Mesendoderm (in vitro differentiated cells): Measurements from ENCODE around the gene STRAP.
"Not testable (repeated sequence)": the region's sequence is repeated elsewhere in the genome, so short reads cannot be mapped to it uniquely, and the experiment has no call there.

Source experiments
- DNase-seq: peaks from one replicate; pipeline ENCODE4 v3.0.0; 2013
- H2AK5ac ChIP-seq: 2 replicates; pipeline ENCODE4 v1.6.1; 2013; ENCODE audit warnings: low read length, inconsistent platforms
- H2BK120ac ChIP-seq: 2 replicates; pipeline ENCODE4 v1.6.1; 2013; ENCODE audit warnings: low read depth, mild to moderate bottlenecking, low read length, moderate library complexity, mixed read lengths
- H2BK15ac ChIP-seq: replicated peaks from 2 replicates; pipeline ENCODE4 v1.6.1; 2013; ENCODE audit warnings: low read depth, mild to moderate bottlenecking, moderate library complexity
- H2BK5ac ChIP-seq: 2 replicates; pipeline ENCODE4 v1.6.1; 2013; ENCODE audit warnings: low read length, inconsistent platforms
- H3K18ac ChIP-seq: 2 replicates; pipeline ENCODE4 v1.6.1; 2013; ENCODE audit warnings: mild to moderate bottlenecking, low read length, mixed read lengths
- H3K23ac ChIP-seq: one replicate; pipeline ENCODE4 v1.6.1; 2013; ENCODE audit warnings: low read length
- H3K27ac ChIP-seq: 2 replicates; pipeline ENCODE4 v1.5.1; 2013; ENCODE audit warnings: low read depth, mild to moderate bottlenecking, inconsistent platforms, low read length, moderate library complexity
- H3K27me3 ChIP-seq: 2 replicates; pipeline ENCODE4 v1.6.1; 2013; ENCODE audit warnings: low read length, control low read depth, mild to moderate bottlenecking, inconsistent platforms; ENCODE audit not compliant: insufficient read depth, poor library complexity
- H3K36me3 ChIP-seq: 2 replicates; pipeline ENCODE4 v1.6.1; 2013; ENCODE audit warnings: low read length, inconsistent platforms; ENCODE audit not compliant: control insufficient read depth, insufficient read depth
- H3K4ac ChIP-seq: one replicate; pipeline ENCODE4 v1.6.1; 2013; ENCODE audit warnings: low read depth, mild to moderate bottlenecking, low read length, moderate library complexity
- H3K4me1 ChIP-seq: 2 replicates; pipeline ENCODE4 v1.6.1; 2013; ENCODE audit warnings: low read depth, low read length, inconsistent platforms; ENCODE audit not compliant: control insufficient read depth
- H3K4me2 ChIP-seq: 2 replicates; pipeline ENCODE4 v1.6.1; 2013; ENCODE audit warnings: low read length
- H3K4me3 ChIP-seq: 2 replicates; pipeline ENCODE4 v1.5.1; 2013; ENCODE audit warnings: mild to moderate bottlenecking, low read length
- H3K56ac ChIP-seq: one replicate; pipeline ENCODE4 v1.6.1; 2013; ENCODE audit warnings: low read length
- H3K79me1 ChIP-seq: 2 replicates; pipeline ENCODE4 v1.6.1; 2013; ENCODE audit warnings: low read length, inconsistent platforms
- H3K79me2 ChIP-seq: 2 replicates; pipeline ENCODE4 v1.6.1; 2013; ENCODE audit warnings: mild to moderate bottlenecking, low read length; ENCODE audit not compliant: control insufficient read depth, insufficient read depth
- H3K9ac ChIP-seq: 2 replicates; pipeline ENCODE4 v1.6.1; 2013; ENCODE audit warnings: low read length, inconsistent platforms
- H4K5ac ChIP-seq: one replicate; pipeline ENCODE4 v1.6.1; 2013; ENCODE audit warnings: low read length
- H4K8ac ChIP-seq: one replicate; pipeline ENCODE4 v1.6.1; 2013; ENCODE audit warnings: low read depth, mild to moderate bottlenecking, control low read depth, low read length, moderate library complexity
- WGBS: extraction: QIAGEN DNeasy Blood & Tissue Kit; methylation state at CpG from one replicate; pipeline ENCODE4 v1.1.7; 2013; ENCODE audit warnings: low lambda C conversion rate, missing lambda C conversion rate; ENCODE audit not compliant: insufficient coverage; ENCODE audit errors: extremely low coverage; 5-methylcytosine and 5-hydroxymethylcytosine counted together

STRAP gene

DNA sequence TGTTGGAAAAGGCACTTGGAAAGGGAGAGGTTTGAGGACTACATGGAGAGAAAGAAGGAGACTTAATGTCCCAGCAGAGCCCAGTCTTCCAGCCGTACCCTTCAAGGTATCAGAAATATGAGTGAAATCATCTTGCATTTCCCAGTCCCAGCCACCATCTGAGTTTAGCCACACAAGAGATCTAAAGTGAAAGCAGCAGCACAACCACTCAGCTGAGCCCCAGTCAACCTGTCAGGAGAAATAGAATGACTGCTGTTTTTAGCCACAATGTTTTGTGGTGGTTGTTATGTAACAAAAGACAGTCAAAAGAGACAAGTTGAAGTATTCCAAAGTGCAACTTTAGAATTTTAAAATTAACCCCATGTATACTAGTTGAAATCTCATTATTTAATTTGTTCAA lies 56.9 kb downstream of the STRAP start:
- Histone ChIP-seq H3K18ac (no peak overlapping the region), H4K5ac (no peak overlapping the region), H3K4me3 (no peak overlapping the region), H3K79me1 (no peaks in the 10 kb centered on the region), H3K27me3 (no peaks in the 10 kb centered on the region), H3K27ac (no peak overlapping the region), H2AK5ac (no peak overlapping the region), H3K23ac (no peak overlapping the region), H3K4ac (no peak overlapping the region), H3K56ac (no peak overlapping the region), H3K4me2 (no peak overlapping the region), H3K9ac (no peak overlapping the region), H2BK15ac (no peak overlapping the region), H4K8ac (no peak overlapping the region), H3K36me3 (no peaks in the 10 kb centered on the region), H3K79me2 (no peaks in the 10 kb centered on the region), H2BK5ac (no peak overlapping the region), H3K4me1 (no peaks in the 10 kb centered on the region), H2BK120ac (no peak overlapping the region)
- no peak for DNase-seq
- no CpG with 5 or more reads among the region's 1 CpG for WGBS

DNA sequence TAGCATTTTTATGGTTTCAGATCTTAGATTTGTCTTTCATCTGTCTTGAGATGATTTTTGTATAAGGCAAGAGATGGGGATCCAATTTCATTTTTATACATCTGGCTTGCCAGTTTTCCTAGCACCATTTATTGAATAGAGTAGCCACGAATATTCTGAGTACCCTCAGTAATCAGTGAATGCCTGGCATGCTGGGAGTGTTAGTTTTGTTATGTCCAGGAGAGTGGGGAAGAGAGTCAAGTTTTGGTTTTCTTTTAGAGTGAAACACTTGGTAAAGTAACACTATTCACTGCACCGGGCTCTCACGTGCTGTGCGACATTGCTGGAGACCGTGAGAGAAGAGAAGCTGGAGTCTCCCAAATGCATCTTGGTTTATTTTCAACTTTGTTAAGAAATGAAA lies 60.3 kb downstream of the STRAP start:
- no peak overlapping the region for H3K56ac ChIP-seq
- no peak overlapping the region for H3K4ac ChIP-seq
- no peaks in the 10 kb centered on the region for H3K79me1 ChIP-seq
- H3K27ac ChIP-seq = no peak overlapping the region
- WGBS = no CpG with 5 or more reads among the region's 5 CpGs
- H3K4me2 ChIP-seq = no peak overlapping the region
- H3K79me2 ChIP-seq = no peaks in the 10 kb centered on the region
- H2AK5ac ChIP-seq = no peak overlapping the region
- DNase-seq = no peak
- no peaks in the 10 kb centered on the region for H3K36me3 ChIP-seq
- H3K9ac ChIP-seq = no peak overlapping the region
- H2BK120ac ChIP-seq = no peak overlapping the region
- no peak overlapping the region for H4K5ac ChIP-seq
- H2BK15ac ChIP-seq = no peak overlapping the region
- H3K18ac ChIP-seq = no peak overlapping the region
- H3K23ac ChIP-seq = no peak overlapping the region
- no peak overlapping the region for H2BK5ac ChIP-seq
- H4K8ac ChIP-seq = no peak overlapping the region
- no peak overlapping the region for H3K4me3 ChIP-seq
- H3K27me3 ChIP-seq = no peaks in the 10 kb centered on the region
- H3K4me1 ChIP-seq = no peaks in the 10 kb centered on the region

DNA sequence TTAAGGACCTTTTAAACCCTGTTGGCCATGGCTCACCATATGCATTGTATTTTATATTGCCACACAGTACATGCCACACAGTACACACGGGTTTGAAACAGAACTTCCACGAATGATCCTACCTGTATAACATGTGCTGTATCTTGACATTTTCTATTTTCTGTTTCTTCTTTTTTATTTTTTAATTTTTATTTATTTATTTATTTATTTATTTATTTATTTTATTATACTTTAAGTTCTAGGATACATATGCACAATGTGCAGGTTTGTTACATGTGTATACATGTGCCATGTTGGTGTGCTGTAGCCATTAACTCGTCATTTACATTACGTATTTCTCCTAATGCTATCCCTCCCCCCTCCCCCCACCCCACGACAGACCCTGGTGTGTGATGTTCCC lies 61.3 kb downstream of the STRAP start:
- H3K4me2 ChIP-seq, H3K4me3 ChIP-seq, H3K36me3 ChIP-seq, DNase-seq, H3K23ac ChIP-seq, H2BK120ac ChIP-seq, H2BK15ac ChIP-seq, H3K79me1 ChIP-seq, H3K27ac ChIP-seq, H4K5ac ChIP-seq, H2AK5ac ChIP-seq, H3K79me2 ChIP-seq, H3K27me3 ChIP-seq, H3K4me1 ChIP-seq, H4K8ac ChIP-seq, H3K56ac ChIP-seq, H2BK5ac ChIP-seq, H3K18ac ChIP-seq, H3K9ac ChIP-seq, H3K4ac ChIP-seq: not testable (repeated sequence)
- no CpG with 5 or more reads among the region's 5 CpGs for WGBS

DNA sequence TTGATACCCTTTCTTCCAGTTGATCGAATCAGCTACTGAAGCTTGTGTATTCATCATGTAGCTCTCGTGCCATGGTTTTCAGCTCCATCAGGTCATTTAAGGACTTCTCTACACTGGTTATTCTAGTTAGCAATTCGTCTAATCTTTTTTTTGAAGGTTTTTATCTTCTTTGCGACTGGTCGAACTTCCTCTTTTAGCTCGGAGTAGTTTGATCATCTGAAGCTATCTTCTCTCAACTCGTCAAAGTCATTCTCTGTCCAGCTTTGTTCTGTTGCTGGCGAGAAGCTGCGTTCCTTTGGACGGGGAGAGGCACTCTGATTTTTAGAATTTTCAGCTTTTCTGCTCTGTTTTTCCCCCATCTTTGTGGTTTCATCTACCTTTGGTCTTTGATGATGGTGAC lies 66.3 kb downstream of the STRAP start:
- not testable (repeated sequence) for H2BK15ac ChIP-seq, H3K56ac ChIP-seq, H3K9ac ChIP-seq, H2BK5ac ChIP-seq, H3K79me2 ChIP-seq, H3K4me1 ChIP-seq, H3K4me3 ChIP-seq, H2AK5ac ChIP-seq, H3K27me3 ChIP-seq, H4K8ac ChIP-seq, H2BK120ac ChIP-seq, H3K4ac ChIP-seq, H3K27ac ChIP-seq, H3K4me2 ChIP-seq, H3K79me1 ChIP-seq, H3K36me3 ChIP-seq, H3K18ac ChIP-seq, H3K23ac ChIP-seq, H4K5ac ChIP-seq, DNase-seq
- no CpG with 5 or more reads among the region's 10 CpGs for WGBS
